Glutamatergic neuron (in vitro differentiated cells): Measurements from ENCODE around the gene PRKCE. TPM values are rescaled to one million over a fixed set of nuclear protein-coding genes. Genes with fewer than 3 reads are reported as not detected.
"Not testable (repeated sequence)": the region's sequence is repeated elsewhere in the genome, so short reads cannot be mapped to it uniquely, and the experiment has no call there.

Source experiments
- DNase-seq: peaks from one replicate; pipeline ENCODE4 v3.0.0; 2022
- H3K27ac Mint-ChIP-seq: one replicate; pipeline ENCODE4 v1.8.0; 2020; ENCODE audit warnings: mild to moderate bottlenecking, mixed read lengths, inconsistent platforms; ENCODE audit not compliant: unreplicated experiment
- H3K27me3 Mint-ChIP-seq: one replicate; pipeline ENCODE4 v1.8.0; 2020; ENCODE audit warnings: mild to moderate bottlenecking, moderate library complexity, mixed read lengths, inconsistent platforms; ENCODE audit not compliant: unreplicated experiment
- H3K36me3 Mint-ChIP-seq: one replicate; pipeline ENCODE4 v1.8.0; 2020; ENCODE audit warnings: mild to moderate bottlenecking, mixed read lengths, inconsistent platforms; ENCODE audit not compliant: unreplicated experiment
- H3K4me1 Mint-ChIP-seq: one replicate; pipeline ENCODE4 v1.8.0; 2020; ENCODE audit warnings: mild to moderate bottlenecking, low read depth, mixed read lengths, inconsistent platforms; ENCODE audit not compliant: unreplicated experiment
- H3K4me3 Mint-ChIP-seq: one replicate; pipeline ENCODE4 v1.8.0; 2020; ENCODE audit warnings: mild to moderate bottlenecking, mixed read lengths, inconsistent platforms; ENCODE audit not compliant: unreplicated experiment
- H3K9me3 Mint-ChIP-seq: one replicate; pipeline ENCODE4 v1.8.0; 2020; ENCODE audit warnings: mild to moderate bottlenecking, moderate library complexity, mixed read lengths, inconsistent platforms; ENCODE audit not compliant: unreplicated experiment
- total RNA-seq: library from RNA; stranded (reverse); fragmentation: NEBNext Ultra II Directional; extraction: Animal tissue kit (Norgen Biotek cat#: 25700); gene quantifications from one replicate; pipeline ENCODE4 v1.2.1, GENCODE V29; 2021; ENCODE audit not compliant: unreplicated experiment
- TF ChIP-seq, protein P1 (sequence below): fragments of 200-600 bp; sonication (generic); IDR thresholded peaks from one replicate; pipeline ENCODE4 v1.5.0; 2021; ENCODE audit not compliant: partially characterized antibody, unreplicated experiment

Gene PRKCE
- total RNA-seq, 1 donor from 2014 or later: 74.8 TPM

DNA sequence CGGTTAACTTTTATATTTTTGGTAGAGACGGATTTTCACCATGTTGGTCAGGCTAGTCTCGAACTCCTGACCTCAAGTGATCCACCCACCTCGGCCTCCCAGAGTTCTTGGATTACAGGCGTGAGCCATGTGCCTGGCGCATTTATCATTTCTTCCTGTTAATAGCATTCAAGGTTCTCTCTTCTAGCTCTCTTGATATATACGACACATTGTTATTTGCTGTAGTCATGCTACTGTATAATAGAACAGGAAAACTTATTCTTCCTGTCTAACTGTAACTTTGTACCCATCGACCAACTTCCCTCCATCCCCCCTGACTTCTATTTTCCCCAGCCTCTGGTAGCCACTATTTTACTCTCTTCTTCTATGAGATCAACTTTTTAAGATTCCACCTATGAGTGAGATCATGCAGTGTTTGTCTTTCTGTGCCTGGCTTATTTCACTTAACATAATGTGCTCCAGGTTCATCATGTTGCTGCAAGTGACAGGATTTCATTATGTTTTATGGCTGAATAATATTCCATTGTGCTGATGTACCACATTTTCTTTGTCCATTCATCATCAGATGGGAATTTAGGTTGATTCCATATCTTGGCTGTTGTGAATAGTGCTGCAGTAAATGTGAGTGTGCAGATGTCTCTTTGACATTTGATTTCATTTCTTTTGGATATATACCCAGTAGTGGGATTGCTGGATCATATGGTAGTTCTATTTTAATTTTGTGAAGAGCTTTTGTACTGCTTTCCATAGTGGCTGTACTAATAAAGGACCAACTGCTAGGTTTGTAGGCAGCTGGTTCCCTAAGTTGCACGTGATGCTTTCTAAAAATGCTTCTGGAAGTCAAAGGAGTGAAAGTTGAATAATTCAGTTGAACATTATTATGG, 205.2 kb downstream of the PRKCE start:
- Mint-ChIP-seq H3K4me1 (peaks cover 19% of the 10 kb centered on the region), H3K36me3 (no peaks in the 10 kb centered on the region), H3K4me3 (no peak overlapping the region), H3K27ac (no peak overlapping the region), H3K9me3 (no peaks in the 10 kb centered on the region), H3K27me3 (peaks cover 2% of the 10 kb centered on the region)
- TF ChIP-seq, protein P1, sequence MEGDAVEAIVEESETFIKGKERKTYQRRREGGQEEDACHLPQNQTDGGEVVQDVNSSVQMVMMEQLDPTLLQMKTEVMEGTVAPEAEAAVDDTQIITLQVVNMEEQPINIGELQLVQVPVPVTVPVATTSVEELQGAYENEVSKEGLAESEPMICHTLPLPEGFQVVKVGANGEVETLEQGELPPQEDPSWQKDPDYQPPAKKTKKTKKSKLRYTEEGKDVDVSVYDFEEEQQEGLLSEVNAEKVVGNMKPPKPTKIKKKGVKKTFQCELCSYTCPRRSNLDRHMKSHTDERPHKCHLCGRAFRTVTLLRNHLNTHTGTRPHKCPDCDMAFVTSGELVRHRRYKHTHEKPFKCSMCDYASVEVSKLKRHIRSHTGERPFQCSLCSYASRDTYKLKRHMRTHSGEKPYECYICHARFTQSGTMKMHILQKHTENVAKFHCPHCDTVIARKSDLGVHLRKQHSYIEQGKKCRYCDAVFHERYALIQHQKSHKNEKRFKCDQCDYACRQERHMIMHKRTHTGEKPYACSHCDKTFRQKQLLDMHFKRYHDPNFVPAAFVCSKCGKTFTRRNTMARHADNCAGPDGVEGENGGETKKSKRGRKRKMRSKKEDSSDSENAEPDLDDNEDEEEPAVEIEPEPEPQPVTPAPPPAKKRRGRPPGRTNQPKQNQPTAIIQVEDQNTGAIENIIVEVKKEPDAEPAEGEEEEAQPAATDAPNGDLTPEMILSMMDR: no peak
- DNase-seq: no peak

DNA sequence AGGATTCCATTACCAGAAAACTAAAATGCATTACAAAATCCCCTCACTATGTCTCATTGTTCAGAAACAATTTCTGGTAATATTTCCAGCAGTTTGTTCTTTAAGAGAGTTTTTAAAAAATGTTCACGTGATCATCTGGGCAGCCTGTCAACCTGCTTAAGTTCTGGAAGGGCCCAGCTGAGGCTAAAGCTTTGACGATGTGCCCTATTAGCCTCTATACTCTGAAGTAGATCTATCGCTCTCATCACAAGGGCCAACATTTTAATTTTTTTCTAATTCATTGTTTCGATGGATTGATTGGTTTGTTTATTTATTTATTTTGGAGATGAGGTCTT, 205.8 kb downstream of the PRKCE start:
- TF ChIP-seq, protein P1: no peak
- Mint-ChIP-seq H3K27ac (no peak overlapping the region), H3K9me3 (no peaks in the 10 kb centered on the region), H3K4me3 (no peak overlapping the region), H3K27me3 (peaks cover 2% of the 10 kb centered on the region), H3K36me3 (no peaks in the 10 kb centered on the region), H3K4me1 (peaks cover 19% of the 10 kb centered on the region)
- no peak for DNase-seq

DNA sequence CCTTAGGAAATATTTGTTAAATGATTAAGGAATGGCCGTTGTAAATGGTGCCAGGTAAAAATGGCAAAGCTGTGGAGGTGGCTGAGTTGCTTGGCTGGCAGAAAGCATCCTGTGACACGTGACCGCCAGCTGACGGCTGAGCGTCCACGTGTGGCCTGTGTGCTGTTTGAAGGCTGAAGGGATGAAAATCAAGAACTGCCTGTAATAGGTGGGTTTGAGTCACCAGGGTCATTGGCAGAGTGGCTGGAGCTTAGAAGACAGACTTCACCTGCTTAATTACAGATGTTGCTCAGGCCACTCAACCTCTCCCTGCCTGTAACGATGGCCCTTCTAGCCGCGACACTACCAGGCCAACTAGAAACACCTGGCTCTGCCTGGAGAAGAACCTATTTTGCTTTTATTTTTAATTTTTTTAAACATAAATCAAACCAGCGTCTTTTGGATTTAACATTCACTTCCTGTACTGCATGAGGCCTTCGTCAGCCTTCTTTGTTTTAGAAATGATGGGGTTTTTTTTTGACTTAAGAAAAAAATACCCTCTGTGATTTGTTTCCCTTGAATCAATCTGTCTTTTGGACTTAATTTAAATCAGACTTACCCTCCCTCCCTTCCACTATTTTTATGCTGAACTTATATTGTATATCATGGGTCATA, 206.5 kb downstream of the PRKCE start:
- no peak for DNase-seq
- TF ChIP-seq, protein P1: no peak
- no peaks in the 10 kb centered on the region for H3K9me3 Mint-ChIP-seq
- H3K4me1 Mint-ChIP-seq: peaks cover 15% of the 10 kb centered on the region
- no peak overlapping the region for H3K27ac Mint-ChIP-seq
- H3K27me3 Mint-ChIP-seq: peaks cover 2% of the 10 kb centered on the region
- H3K4me3 Mint-ChIP-seq: no peak overlapping the region
- H3K36me3 Mint-ChIP-seq: no peaks in the 10 kb centered on the region

DNA sequence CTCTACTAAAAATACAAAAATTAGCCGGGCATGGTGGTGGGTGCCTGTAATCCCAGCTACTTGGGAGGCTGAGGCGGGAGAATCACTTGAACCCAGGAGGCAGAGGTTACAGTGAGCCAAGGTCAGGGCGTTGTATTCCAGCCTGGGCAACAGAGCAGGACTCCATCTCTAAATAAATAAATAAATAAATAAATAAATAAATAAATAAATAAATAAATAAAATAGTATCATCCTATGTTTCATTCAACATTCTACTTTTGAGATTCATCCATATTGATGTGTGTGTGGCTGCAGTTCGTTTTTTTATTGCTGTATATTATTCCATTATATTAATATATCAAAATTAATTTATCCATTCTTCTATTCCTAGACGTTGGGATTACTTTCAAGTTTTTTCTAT, 207.4 kb downstream of the PRKCE start:
- H3K36me3 Mint-ChIP-seq, H3K9me3 Mint-ChIP-seq, H3K4me3 Mint-ChIP-seq, H3K27me3 Mint-ChIP-seq, DNase-seq, H3K27ac Mint-ChIP-seq: not testable (repeated sequence)
- peaks cover 14% of the 10 kb centered on the region for H3K4me1 Mint-ChIP-seq

DNA sequence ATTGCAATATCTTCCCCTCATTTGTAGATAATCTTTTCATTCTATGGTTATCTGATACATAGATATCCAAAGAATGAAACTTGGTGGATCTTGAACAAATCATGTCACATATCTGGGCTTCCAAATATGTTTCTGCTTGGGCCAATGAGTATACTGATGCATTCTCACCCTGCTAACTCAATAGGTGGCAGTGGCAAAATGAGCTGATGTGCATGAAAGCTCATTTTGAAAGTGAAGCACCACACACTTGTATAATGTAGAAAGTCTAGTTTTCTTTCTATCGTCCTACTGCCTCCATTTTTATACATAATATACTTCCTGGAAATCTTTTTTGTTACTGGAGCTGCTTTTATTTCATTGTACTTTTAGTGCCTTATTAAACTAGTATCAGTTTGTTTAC, 208.2 kb downstream of the PRKCE start:
- Mint-ChIP-seq H3K9me3 (no peaks in the 10 kb centered on the region), H3K27ac (no peak overlapping the region), H3K4me3 (no peak overlapping the region), H3K36me3 (no peaks in the 10 kb centered on the region), H3K27me3 (peaks cover 2% of the 10 kb centered on the region), H3K4me1 (peaks cover 14% of the 10 kb centered on the region)
- TF ChIP-seq, protein P1: no peak
- DNase-seq: no peak
